HepG2 (cell line): Measurements from ENCODE around the gene LOC128125822.
A peak's percentile ranks its signal among the peaks of the same experiment; 100 is the strongest.

Experiments used
- DNMT1 ChIP-seq: sonication (generic); formaldehyde crosslinking; IDR thresholded peaks from 2 replicates; pipeline ENCODE4 v1.5.1; 2020; ENCODE audit warnings: mild to moderate bottlenecking, missing genetic modification reagents
- ESRRA ChIP-seq: sonication (generic); formaldehyde crosslinking; IDR thresholded peaks from 2 replicates; pipeline ENCODE4 v1.5.1; 2020; ENCODE audit warnings: mild to moderate bottlenecking, low read depth, missing genetic modification reagents
- ETV5 ChIP-seq: IDR thresholded peaks from 2 replicates; pipeline ENCODE4 v1.6.1; 2018; ENCODE audit warnings: missing biosample characterization, missing genetic modification reagents, inconsistent platforms, borderline replicate concordance
- IRF2 ChIP-seq: IDR thresholded peaks from 2 replicates; pipeline ENCODE4 v1.6.1; 2018; ENCODE audit warnings: missing genetic modification reagents, missing compliant biosample characterization
- KLF11 ChIP-seq: IDR thresholded peaks from 2 replicates; pipeline ENCODE4 v1.6.1; 2016; ENCODE audit warnings: missing compliant biosample characterization
- KLF9 ChIP-seq: IDR thresholded peaks from 2 replicates; pipeline ENCODE4 v1.6.1; 2016; ENCODE audit warnings: low read depth
- MLX ChIP-seq: IDR thresholded peaks from 2 replicates; pipeline ENCODE4 v1.6.1; 2016
- MXD3 ChIP-seq: IDR thresholded peaks from 2 replicates; pipeline ENCODE4 v1.6.1; 2016; ENCODE audit warnings: mild to moderate bottlenecking, missing biosample characterization, missing genetic modification reagents
- NCOA5 ChIP-seq: sonication (generic); formaldehyde crosslinking; IDR thresholded peaks from 2 replicates; pipeline ENCODE4 v1.4.0; 2020; ENCODE audit warnings: missing genetic modification reagents
- SCMH1 ChIP-seq: sonication (generic); formaldehyde crosslinking; IDR thresholded peaks from 2 replicates; pipeline ENCODE4 v1.9.0; 2021; ENCODE audit warnings: missing genetic modification reagents, mild to moderate bottlenecking, borderline replicate concordance
- SOX5 ChIP-seq: IDR thresholded peaks from 2 replicates; pipeline ENCODE4 v1.6.1; 2016; ENCODE audit warnings: borderline replicate concordance
- SUZ12 ChIP-seq: fragments of 150-350 bp; IDR thresholded peaks from 2 replicates; pipeline ENCODE4 v1.6.1; 2014; ENCODE audit warnings: low read depth, low read length
- TBX3 ChIP-seq: fragments of 450-650 bp; IDR thresholded peaks from 2 replicates; pipeline ENCODE4 v1.6.1; 2017; ENCODE audit warnings: antibody characterized with exemption, mild to moderate bottlenecking, inconsistent platforms, borderline replicate concordance
- ZBTB20 ChIP-seq: sonication (generic); formaldehyde crosslinking; IDR thresholded peaks from 2 replicates; pipeline ENCODE4 v1.8.1; 2023; ENCODE audit warnings: missing genetic modification reagents, low read depth, mild to moderate bottlenecking, borderline replicate concordance
- ZBTB3 ChIP-seq: sonication (generic); formaldehyde crosslinking; IDR thresholded peaks from 2 replicates; pipeline ENCODE4 v1.4.0; 2020; ENCODE audit warnings: low read depth, mild to moderate bottlenecking, moderate library complexity, missing genetic modification reagents, borderline replicate concordance
- ZNF124 ChIP-seq: sonication (generic); formaldehyde crosslinking; IDR thresholded peaks from 2 replicates; pipeline ENCODE4 v1.4.0; 2020; ENCODE audit warnings: missing genetic modification reagents
- ZNF333 ChIP-seq: sonication (generic); formaldehyde crosslinking; IDR thresholded peaks from 2 replicates; pipeline ENCODE4 v1.4.0; 2020; ENCODE audit warnings: mild to moderate bottlenecking, missing genetic modification reagents, borderline replicate concordance
- ZNF446 ChIP-seq: sonication (generic); formaldehyde crosslinking; IDR thresholded peaks from 2 replicates; pipeline ENCODE4 v1.5.0; 2020; ENCODE audit warnings: mild to moderate bottlenecking, missing genetic modification reagents
- ZNF547 ChIP-seq: sonication (generic); formaldehyde crosslinking; IDR thresholded peaks from 2 replicates; pipeline ENCODE4 v1.5.1; 2020; ENCODE audit warnings: mild to moderate bottlenecking, missing genetic modification reagents
- ZNF746 ChIP-seq: sonication (generic); formaldehyde crosslinking; IDR thresholded peaks from 2 replicates; pipeline ENCODE4 v1.8.0; 2022; ENCODE audit warnings: mild to moderate bottlenecking, missing genetic modification reagents
- ZNF766 ChIP-seq: sonication (generic); formaldehyde crosslinking; IDR thresholded peaks from 2 replicates; pipeline ENCODE4 v1.5.0; 2020; ENCODE audit warnings: missing genetic modification reagents, borderline replicate concordance
- ZNF775 ChIP-seq: sonication (generic); formaldehyde crosslinking; IDR thresholded peaks from 2 replicates; pipeline ENCODE4 v1.4.0; 2020; ENCODE audit warnings: missing genetic modification reagents, mild to moderate bottlenecking, moderate library complexity, borderline replicate concordance
- ZNF841 ChIP-seq: sonication (generic); formaldehyde crosslinking; IDR thresholded peaks from 2 replicates; pipeline ENCODE4 v1.8.1; 2023; ENCODE audit warnings: missing genetic modification reagents, borderline replicate concordance
- ZSCAN29 ChIP-seq: sonication (generic); formaldehyde crosslinking; conservative IDR thresholded peaks from 2 replicates; pipeline ENCODE4 v1.4.0; 2020; ENCODE audit warnings: mild to moderate bottlenecking, missing genetic modification reagents
- TF ChIP-seq, protein P1 (sequence below): sonication (generic); formaldehyde crosslinking; IDR thresholded peaks from 2 replicates; pipeline ENCODE4 v1.5.1; 2020; ENCODE audit warnings: missing genetic modification reagents, mild to moderate bottlenecking, borderline replicate concordance
- TF ChIP-seq, protein P2 (sequence below): sonication (generic); formaldehyde crosslinking; IDR thresholded peaks from 2 replicates; pipeline ENCODE4 v1.4.0; 2020; ENCODE audit warnings: missing genetic modification reagents
- TF ChIP-seq, protein P3 (sequence below): sonication (generic); formaldehyde crosslinking; IDR thresholded peaks from 2 replicates; pipeline ENCODE4 v1.4.0; 2020; ENCODE audit warnings: missing genetic modification reagents

The LOC128125822 gene

GRCh38 chr6:63572747-63573075 lies 431 bp downstream of the LOC128125822 start (continued):
- TF ChIP-seq DNMT1 (CRISPR knock-in tag) (no peak), IRF2 (CRISPR knock-in tag) (no peak), ZNF746 (CRISPR knock-in tag) (no peak), ZNF547 (CRISPR knock-in tag) (peak; percentile 74), SCMH1 (CRISPR knock-in tag) (no peak), ZBTB3 (CRISPR knock-in tag) (0 out of 2 replicates have a peak, but pooled peaks have one; percentile 18), SOX5 (no peak), ZNF333 (peak; percentile 26; the same call in 1 of the 2 replicates), NCOA5 (CRISPR knock-in tag) (no peak), SUZ12 (no peak), ZNF775 (peak; percentile 24), TBX3 (no peak), ZNF766 (peak; percentile 6; the same call in 1 of the 2 replicates), ESRRA (CRISPR knock-in tag) (no peak), ETV5 (CRISPR knock-in tag) (no peak), ZNF446 (CRISPR knock-in tag) (peak; percentile 65; the same call in 1 of the 2 replicates), ZSCAN29 (no peak), KLF9 (CRISPR knock-in tag) (no peak), MLX (CRISPR knock-in tag) (no peak), ZNF124 (CRISPR knock-in tag) (0 out of 2 replicates have a peak, but pooled peaks have one; percentile 0), KLF11 (0 out of 2 replicates have a peak, but pooled peaks have one; percentile 2), ZNF841 (no peak; the same call in 1 of the 2 replicates), ZBTB20 (CRISPR knock-in tag) (0 out of 2 replicates have a peak, but pooled peaks have one; percentile 1), MXD3 (CRISPR knock-in tag) (no peak)
- TF ChIP-seq, protein P1, sequence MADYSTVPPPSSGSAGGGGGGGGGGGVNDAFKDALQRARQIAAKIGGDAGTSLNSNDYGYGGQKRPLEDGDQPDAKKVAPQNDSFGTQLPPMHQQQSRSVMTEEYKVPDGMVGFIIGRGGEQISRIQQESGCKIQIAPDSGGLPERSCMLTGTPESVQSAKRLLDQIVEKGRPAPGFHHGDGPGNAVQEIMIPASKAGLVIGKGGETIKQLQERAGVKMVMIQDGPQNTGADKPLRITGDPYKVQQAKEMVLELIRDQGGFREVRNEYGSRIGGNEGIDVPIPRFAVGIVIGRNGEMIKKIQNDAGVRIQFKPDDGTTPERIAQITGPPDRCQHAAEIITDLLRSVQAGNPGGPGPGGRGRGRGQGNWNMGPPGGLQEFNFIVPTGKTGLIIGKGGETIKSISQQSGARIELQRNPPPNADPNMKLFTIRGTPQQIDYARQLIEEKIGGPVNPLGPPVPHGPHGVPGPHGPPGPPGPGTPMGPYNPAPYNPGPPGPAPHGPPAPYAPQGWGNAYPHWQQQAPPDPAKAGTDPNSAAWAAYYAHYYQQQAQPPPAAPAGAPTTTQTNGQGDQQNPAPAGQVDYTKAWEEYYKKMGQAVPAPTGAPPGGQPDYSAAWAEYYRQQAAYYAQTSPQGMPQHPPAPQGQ (CRISPR knock-in tag) = peak; percentile 14; the same call in 1 of the 2 replicates
- TF ChIP-seq, protein P2, sequence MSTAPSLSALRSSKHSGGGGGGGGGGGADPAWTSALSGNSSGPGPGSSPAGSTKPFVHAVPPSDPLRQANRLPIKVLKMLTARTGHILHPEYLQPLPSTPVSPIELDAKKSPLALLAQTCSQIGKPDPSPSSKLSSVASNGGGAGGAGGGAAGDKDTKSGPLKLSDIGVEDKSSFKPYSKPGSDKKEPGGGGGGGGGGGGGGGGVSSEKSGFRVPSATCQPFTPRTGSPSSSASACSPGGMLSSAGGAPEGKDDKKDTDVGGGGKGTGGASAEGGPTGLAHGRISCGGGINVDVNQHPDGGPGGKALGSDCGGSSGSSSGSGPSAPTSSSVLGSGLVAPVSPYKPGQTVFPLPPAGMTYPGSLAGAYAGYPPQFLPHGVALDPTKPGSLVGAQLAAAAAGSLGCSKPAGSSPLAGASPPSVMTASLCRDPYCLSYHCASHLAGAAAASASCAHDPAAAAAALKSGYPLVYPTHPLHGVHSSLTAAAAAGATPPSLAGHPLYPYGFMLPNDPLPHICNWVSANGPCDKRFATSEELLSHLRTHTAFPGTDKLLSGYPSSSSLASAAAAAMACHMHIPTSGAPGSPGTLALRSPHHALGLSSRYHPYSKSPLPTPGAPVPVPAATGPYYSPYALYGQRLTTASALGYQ (CRISPR knock-in tag) = no peak
- TF ChIP-seq, protein P3, sequence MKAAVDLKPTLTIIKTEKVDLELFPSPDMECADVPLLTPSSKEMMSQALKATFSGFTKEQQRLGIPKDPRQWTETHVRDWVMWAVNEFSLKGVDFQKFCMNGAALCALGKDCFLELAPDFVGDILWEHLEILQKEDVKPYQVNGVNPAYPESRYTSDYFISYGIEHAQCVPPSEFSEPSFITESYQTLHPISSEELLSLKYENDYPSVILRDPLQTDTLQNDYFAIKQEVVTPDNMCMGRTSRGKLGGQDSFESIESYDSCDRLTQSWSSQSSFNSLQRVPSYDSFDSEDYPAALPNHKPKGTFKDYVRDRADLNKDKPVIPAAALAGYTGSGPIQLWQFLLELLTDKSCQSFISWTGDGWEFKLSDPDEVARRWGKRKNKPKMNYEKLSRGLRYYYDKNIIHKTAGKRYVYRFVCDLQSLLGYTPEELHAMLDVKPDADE (CRISPR knock-in tag) = 0 out of 2 replicates have a peak, but pooled peaks have one; percentile 31
